Measurements from ENCODE around the gene JPT2.
"Not testable (repeated sequence)": the region's sequence is repeated elsewhere in the genome, so short reads cannot be mapped to it uniquely, and the experiment has no call there.

Gene JPT2

DNA sequence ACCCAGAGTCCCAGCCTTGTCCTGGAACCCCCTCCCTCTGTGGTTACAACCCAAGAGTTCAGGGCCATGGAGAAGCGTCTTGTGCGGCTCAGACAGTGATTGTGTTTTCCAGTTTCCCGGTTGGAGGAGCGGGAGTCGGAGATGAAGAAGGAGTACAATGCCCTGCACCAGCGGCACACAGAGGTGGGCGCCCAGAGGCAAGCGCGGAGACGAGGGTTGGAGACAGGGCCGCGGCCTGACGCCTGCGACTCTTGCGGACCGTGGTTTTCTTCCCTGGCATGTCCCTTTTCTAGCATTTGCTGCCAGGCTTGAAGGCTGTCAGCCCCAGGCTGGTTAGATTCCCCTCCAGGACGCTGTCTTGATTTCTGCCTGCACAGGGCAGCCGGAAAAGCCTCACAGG is 50.9 kb downstream of the JPT2 start:
- no peak overlapping the region for H3K27ac ChIP-seq (ENCODE audit: low read depth in 2 of 2, low read length in 2 of 2)
- H3K9ac ChIP-seq (ENCODE audit: low read depth in 1 of 2, low read length in 2 of 2): no peak overlapping the region
- no peaks in the 10 kb centered on the region for H3K9me3 ChIP-seq (ENCODE audit: control insufficient read depth in 2 of 2, low read length in 2 of 2)
- H3K36me3 ChIP-seq (ENCODE audit: control insufficient read depth in 2 of 2, insufficient read depth in 2 of 2, low read length in 2 of 2): peaks cover 32 to 48% of the 10 kb centered on the region in 2 donors
- H3K4me3 ChIP-seq (ENCODE audit: low read length in 2 of 2): no peak overlapping the region
- no peaks in the 10 kb centered on the region for H3K4me1 ChIP-seq (ENCODE audit: control insufficient read depth in 2 of 2, insufficient read depth in 2 of 2, low read length in 2 of 2)
- no peaks in the 10 kb centered on the region for H3K27me3 ChIP-seq (ENCODE audit: control insufficient read depth in 2 of 2, insufficient read depth in 2 of 2, low read length in 2 of 2)

DNA sequence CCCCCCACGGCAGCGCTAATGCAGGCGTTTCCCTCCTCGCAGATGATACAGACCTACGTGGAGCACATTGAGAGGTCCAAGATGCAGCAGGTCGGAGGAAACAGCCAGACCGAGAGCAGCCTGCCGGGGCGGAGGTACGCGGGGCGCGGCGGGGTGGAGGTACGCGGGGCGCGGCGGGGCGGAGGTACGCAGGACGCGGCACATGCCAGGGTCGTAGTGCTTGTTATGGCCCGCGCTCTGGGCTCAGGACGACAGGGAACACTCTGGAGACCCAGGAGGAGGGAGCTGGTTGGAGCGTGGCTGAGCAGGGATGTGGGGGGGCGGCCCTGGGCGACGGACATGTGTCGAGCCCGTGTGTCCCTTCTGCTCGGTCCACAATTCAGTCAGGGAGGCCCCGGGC is 51.4 kb downstream of the JPT2 start:
- no peaks in the 10 kb centered on the region for H3K4me1 ChIP-seq (ENCODE audit: control insufficient read depth in 2 of 2, insufficient read depth in 2 of 2, low read length in 2 of 2)

DNA sequence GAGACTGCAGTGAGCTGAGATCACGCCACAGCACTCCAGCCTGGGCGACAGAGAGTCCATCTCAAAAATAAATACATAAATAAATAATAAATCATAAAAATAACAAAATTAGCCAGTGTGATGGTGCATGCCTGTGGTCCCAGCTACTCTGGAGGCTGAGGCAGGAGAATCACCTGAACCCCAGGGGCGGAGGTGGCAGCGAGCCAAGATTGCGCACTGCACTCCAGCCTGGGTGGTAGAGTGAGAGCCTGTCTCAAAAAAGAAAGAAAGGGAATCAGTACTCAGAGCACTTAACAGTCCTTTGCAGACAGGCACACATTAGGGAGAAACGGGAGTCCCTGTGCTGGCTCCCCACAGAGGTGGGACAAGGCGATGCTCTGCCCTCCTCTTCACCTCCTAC is 53.0 kb downstream of the JPT2 start:
- no peak overlapping the region for H3K27ac ChIP-seq (ENCODE audit: low read depth in 2 of 2, low read length in 2 of 2)
- H3K9me3 ChIP-seq (ENCODE audit: control insufficient read depth in 2 of 2, low read length in 2 of 2): no peaks in the 10 kb centered on the region
- H3K9ac ChIP-seq (ENCODE audit: low read depth in 1 of 2, low read length in 2 of 2): no peak overlapping the region
- no peaks in the 10 kb centered on the region for H3K4me1 ChIP-seq (ENCODE audit: control insufficient read depth in 2 of 2, insufficient read depth in 2 of 2, low read length in 2 of 2)
- H3K27me3 ChIP-seq (ENCODE audit: control insufficient read depth in 2 of 2, insufficient read depth in 2 of 2, low read length in 2 of 2): no peaks in the 10 kb centered on the region
- H3K36me3 ChIP-seq (ENCODE audit: control insufficient read depth in 2 of 2, insufficient read depth in 2 of 2, low read length in 2 of 2): peaks cover 40 to 53% of the 10 kb centered on the region in 2 donors
- no peak overlapping the region for H3K4me3 ChIP-seq (ENCODE audit: low read length in 2 of 2)

More for the DNA sequence above, 51.4 kb downstream of the JPT2 start:
- H3K4me3 ChIP-seq (ENCODE audit: low read length in 2 of 2): no peak overlapping the region
- peaks cover 36 to 52% of the 10 kb centered on the region in 2 donors for H3K36me3 ChIP-seq (ENCODE audit: control insufficient read depth in 2 of 2, insufficient read depth in 2 of 2, low read length in 2 of 2)
- H3K27me3 ChIP-seq (ENCODE audit: control insufficient read depth in 2 of 2, insufficient read depth in 2 of 2, low read length in 2 of 2): no peaks in the 10 kb centered on the region
- no peak overlapping the region for H3K9ac ChIP-seq (ENCODE audit: low read depth in 1 of 2, low read length in 2 of 2)
- H3K27ac ChIP-seq (ENCODE audit: low read depth in 2 of 2, low read length in 2 of 2): no peak overlapping the region
- H3K9me3 ChIP-seq (ENCODE audit: control insufficient read depth in 2 of 2, low read length in 2 of 2): no peaks in the 10 kb centered on the region

GRCh38 chr16:1731603-1732002 is 53.5 kb downstream of the JPT2 start:
- no peak overlapping the region for H3K4me3 ChIP-seq (ENCODE audit: low read length in 2 of 2)
- H3K9me3 ChIP-seq (ENCODE audit: control insufficient read depth in 2 of 2, low read length in 2 of 2): no peaks in the 10 kb centered on the region
- no peak overlapping the region for H3K9ac ChIP-seq (ENCODE audit: low read depth in 1 of 2, low read length in 2 of 2)
- peaks cover 40 to 48% of the 10 kb centered on the region in 2 donors for H3K36me3 ChIP-seq (ENCODE audit: control insufficient read depth in 2 of 2, insufficient read depth in 2 of 2, low read length in 2 of 2)
- H3K27me3 ChIP-seq (ENCODE audit: control insufficient read depth in 2 of 2, insufficient read depth in 2 of 2, low read length in 2 of 2): no peaks in the 10 kb centered on the region
- no peaks in the 10 kb centered on the region for H3K4me1 ChIP-seq (ENCODE audit: control insufficient read depth in 2 of 2, insufficient read depth in 2 of 2, low read length in 2 of 2)
- H3K27ac ChIP-seq (ENCODE audit: low read depth in 2 of 2, low read length in 2 of 2): no peak overlapping the region

DNA sequence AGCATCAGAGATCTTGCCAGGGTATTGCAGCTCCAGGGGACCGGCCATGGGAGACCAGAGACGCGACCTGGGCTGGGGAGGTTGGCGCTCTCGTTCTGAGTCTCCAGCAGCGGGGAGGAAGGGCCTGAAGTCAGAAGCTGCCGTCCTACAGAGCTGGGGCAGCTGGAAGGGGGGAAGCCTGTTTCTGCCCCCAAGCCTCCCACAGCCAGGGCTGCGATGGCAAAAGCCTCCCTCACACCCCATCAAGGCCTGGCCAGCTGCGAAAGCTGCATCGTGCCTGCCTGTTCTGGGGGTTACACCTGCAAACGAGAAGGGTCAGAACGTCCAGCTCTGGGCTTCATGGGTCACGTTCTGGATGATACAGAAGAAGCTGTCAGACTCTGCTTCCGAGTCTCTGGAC is 54.0 kb downstream of the JPT2 start:
- Histone ChIP-seq H3K27ac (ENCODE audit: low read depth in 2 of 2, low read length in 2 of 2) (no peak overlapping the region), H3K9ac (ENCODE audit: low read depth in 1 of 2, low read length in 2 of 2) (no peak overlapping the region), H3K4me1 (ENCODE audit: control insufficient read depth in 2 of 2, insufficient read depth in 2 of 2, low read length in 2 of 2) (no peaks in the 10 kb centered on the region), H3K36me3 (ENCODE audit: control insufficient read depth in 2 of 2, insufficient read depth in 2 of 2, low read length in 2 of 2) (peaks cover 36 to 43% of the 10 kb centered on the region in 2 donors), H3K9me3 (ENCODE audit: control insufficient read depth in 2 of 2, low read length in 2 of 2) (no peaks in the 10 kb centered on the region), H3K27me3 (ENCODE audit: control insufficient read depth in 2 of 2, insufficient read depth in 2 of 2, low read length in 2 of 2) (no peaks in the 10 kb centered on the region), H3K4me3 (ENCODE audit: low read length in 2 of 2) (no peak overlapping the region)

DNA sequence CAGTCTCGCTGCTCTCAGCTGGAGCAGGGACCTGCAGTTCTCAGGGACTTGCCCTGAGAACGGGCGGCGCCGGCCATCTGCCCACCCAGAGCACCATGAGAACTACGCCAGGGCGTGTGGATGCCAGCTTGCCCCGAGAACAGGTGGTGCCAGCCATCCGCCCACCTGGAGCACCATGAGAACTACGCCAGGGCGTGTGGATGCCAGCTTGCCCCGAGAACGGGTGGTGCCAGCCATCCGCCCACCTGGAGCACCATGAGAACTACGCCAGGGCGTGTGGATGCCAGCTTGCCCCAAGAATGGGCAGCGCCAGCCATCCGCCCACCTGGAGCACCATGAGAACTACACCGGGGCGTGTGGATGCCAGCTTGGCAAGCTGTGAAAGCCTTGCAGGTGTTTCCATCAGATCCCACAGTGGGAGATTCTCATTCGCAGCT is 54.5 kb downstream of the JPT2 start:
- H3K9me3 ChIP-seq (ENCODE audit: control insufficient read depth in 2 of 2, low read length in 2 of 2); H3K27ac ChIP-seq (ENCODE audit: low read depth in 2 of 2, low read length in 2 of 2); H3K4me3 ChIP-seq (ENCODE audit: low read length in 2 of 2); H3K27me3 ChIP-seq (ENCODE audit: control insufficient read depth in 2 of 2, insufficient read depth in 2 of 2, low read length in 2 of 2); H3K9ac ChIP-seq (ENCODE audit: low read depth in 1 of 2, low read length in 2 of 2); H3K4me1 ChIP-seq (ENCODE audit: control insufficient read depth in 2 of 2, insufficient read depth in 2 of 2, low read length in 2 of 2): not testable (repeated sequence)
- peaks cover 34 to 41% of the 10 kb centered on the region in 2 donors for H3K36me3 ChIP-seq (ENCODE audit: control insufficient read depth in 2 of 2, insufficient read depth in 2 of 2, low read length in 2 of 2)

DNA sequence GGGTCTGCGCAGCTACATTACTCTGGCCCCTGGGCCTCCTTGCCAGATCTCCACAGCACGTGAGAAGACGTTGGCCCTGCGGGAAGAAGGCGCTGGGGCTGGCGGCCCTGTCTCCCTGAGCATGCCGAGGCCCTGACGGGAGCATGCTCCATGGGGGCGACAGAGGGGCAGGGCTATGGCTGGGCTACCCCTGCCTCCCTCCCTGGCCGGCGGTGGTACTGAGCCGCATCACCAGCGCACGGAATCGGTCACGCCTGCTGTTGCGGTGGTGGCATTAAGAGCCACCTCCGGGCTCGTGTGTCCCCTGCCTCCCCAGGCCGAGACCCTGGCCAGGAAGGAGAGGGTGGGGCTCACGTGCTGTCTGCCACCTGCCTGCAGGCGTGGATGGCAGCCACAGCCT is 56.0 kb downstream of the JPT2 start:
- H3K36me3 ChIP-seq (ENCODE audit: control insufficient read depth in 2 of 2, insufficient read depth in 2 of 2, low read length in 2 of 2): peaks cover 25 to 34% of the 10 kb centered on the region in 2 donors
- H3K9ac ChIP-seq (ENCODE audit: low read depth in 1 of 2, low read length in 2 of 2): no peak overlapping the region
- H3K27ac ChIP-seq (ENCODE audit: low read depth in 2 of 2, low read length in 2 of 2): no peak overlapping the region

GRCh38 chr16:1734816-1735215 is 56.7 kb downstream of the JPT2 start:
- Histone ChIP-seq H3K4me1 (ENCODE audit: control insufficient read depth in 2 of 2, insufficient read depth in 2 of 2, low read length in 2 of 2) (no peaks in the 10 kb centered on the region), H3K27me3 (ENCODE audit: control insufficient read depth in 2 of 2, insufficient read depth in 2 of 2, low read length in 2 of 2) (no peaks in the 10 kb centered on the region), H3K27ac (ENCODE audit: low read depth in 2 of 2, low read length in 2 of 2) (no peak overlapping the region), H3K36me3 (ENCODE audit: control insufficient read depth in 2 of 2, insufficient read depth in 2 of 2, low read length in 2 of 2) (peaks cover 23 to 31% of the 10 kb centered on the region in 2 donors), H3K9ac (ENCODE audit: low read depth in 1 of 2, low read length in 2 of 2) (no peak overlapping the region), H3K4me3 (ENCODE audit: low read length in 2 of 2) (no peak overlapping the region), H3K9me3 (ENCODE audit: control insufficient read depth in 2 of 2, low read length in 2 of 2) (no peaks in the 10 kb centered on the region)

More for the DNA sequence above, 56.0 kb downstream of the JPT2 start:
- no peaks in the 10 kb centered on the region for H3K27me3 ChIP-seq (ENCODE audit: control insufficient read depth in 2 of 2, insufficient read depth in 2 of 2, low read length in 2 of 2)
- no peaks in the 10 kb centered on the region for H3K9me3 ChIP-seq (ENCODE audit: control insufficient read depth in 2 of 2, low read length in 2 of 2)
- no peaks in the 10 kb centered on the region for H3K4me1 ChIP-seq (ENCODE audit: control insufficient read depth in 2 of 2, insufficient read depth in 2 of 2, low read length in 2 of 2)
- H3K4me3 ChIP-seq (ENCODE audit: low read length in 2 of 2): no peak overlapping the region

- H3K27me3 ChIP-seq (ENCODE audit: control insufficient read depth in 2 of 2, insufficient read depth in 2 of 2, low read length in 2 of 2): no peaks in the 10 kb centered on the region
- peaks cover 15 to 25% of the 10 kb centered on the region in 2 donors for H3K36me3 ChIP-seq (ENCODE audit: control insufficient read depth in 2 of 2, insufficient read depth in 2 of 2, low read length in 2 of 2)
- H3K9me3 ChIP-seq (ENCODE audit: control insufficient read depth in 2 of 2, low read length in 2 of 2): no peaks in the 10 kb centered on the region
- no peak overlapping the region for H3K27ac ChIP-seq (ENCODE audit: low read depth in 2 of 2, low read length in 2 of 2)
- H3K4me3 ChIP-seq (ENCODE audit: low read length in 2 of 2): no peak overlapping the region
- H3K4me1 ChIP-seq (ENCODE audit: control insufficient read depth in 2 of 2, insufficient read depth in 2 of 2, low read length in 2 of 2): no peaks in the 10 kb centered on the region
- no peak overlapping the region for H3K9ac ChIP-seq (ENCODE audit: low read depth in 1 of 2, low read length in 2 of 2)
Observed at GRCh38 chr16:1740234-1740633, 62.2 kb downstream of the JPT2 start.

GRCh38 chr16:1740781-1741490 is 62.9 kb downstream of the JPT2 start:
- Histone ChIP-seq H3K27me3 (ENCODE audit: control insufficient read depth in 2 of 2, insufficient read depth in 2 of 2, low read length in 2 of 2) (no peaks in the 10 kb centered on the region), H3K4me1 (ENCODE audit: control insufficient read depth in 2 of 2, insufficient read depth in 2 of 2, low read length in 2 of 2) (no peaks in the 10 kb centered on the region), H3K4me3 (ENCODE audit: low read length in 2 of 2) (no peak overlapping the region), H3K36me3 (ENCODE audit: control insufficient read depth in 2 of 2, insufficient read depth in 2 of 2, low read length in 2 of 2) (peaks cover 18 to 30% of the 10 kb centered on the region in 2 donors), H3K9me3 (ENCODE audit: control insufficient read depth in 2 of 2, low read length in 2 of 2) (no peaks in the 10 kb centered on the region), H3K9ac (ENCODE audit: low read depth in 1 of 2, low read length in 2 of 2) (no peak overlapping the region), H3K27ac (ENCODE audit: low read depth in 2 of 2, low read length in 2 of 2) (no peak overlapping the region)
